Lower leg skin (tissue), 4 donors: Measurements from ENCODE around the gene ZNF586. TPM values are rescaled to one million over a fixed set of nuclear protein-coding genes. Genes with fewer than 3 reads are reported as not detected.
A peak's percentile ranks its signal among the peaks of the same experiment; 100 is the strongest.

Source experiments
- DNase-seq, 2 donors: peaks; one replicate each; pipeline ENCODE4 v3.0.0-alpha.2; 2019; ENCODE audit warnings: low spot score in 2 of 2
- H3K4me3 ChIP-seq: fragments of 200-600 bp; sonication (generic); 2 replicates; pipeline ENCODE4 v1.5.1; 2017; ENCODE audit warnings: mild to moderate bottlenecking, low read depth; ENCODE audit not compliant: poor library complexity, severe bottlenecking
- POLR2A ChIP-seq, 2 donors: fragments of 450-650 bp; IDR thresholded peaks; one replicate each; pipeline ENCODE4 v1.6.1; 2016 to 2017; ENCODE audit warnings: antibody characterized with exemption in 2 of 2, mild to moderate bottlenecking in 1 of 2, moderate library complexity in 1 of 2
- WGBS, 2 donors: methylation state at CpG; one replicate each; pipeline ENCODE4 v1.1.5; 2018; 5-methylcytosine and 5-hydroxymethylcytosine counted together
- intact Hi-C: fragments of 100-400 bp; cut with DNase I; formaldehyde crosslinking; loops from one replicate; pipeline ENCODE4 v1.15.0; 2023; ENCODE audit warnings: low total_unique reads
- total RNA-seq, 4 donors: library from RNA; depleted of rRNA; stranded (reverse); fragments of >200 nt; gene quantifications; one replicate each; pipeline ENCODE4 v1.1.0, GENCODE V29; 2016
- TF ChIP-seq, protein P1 (sequence below), 3 donors: fragments of 450-650 bp; IDR thresholded peaks; one replicate each; pipeline ENCODE4 v1.5.1; 2016; ENCODE audit warnings: antibody characterized with exemption in 3 of 3, mild to moderate bottlenecking in 3 of 3, moderate library complexity in 2 of 3

Gene ZNF586
- total RNA-seq, 4 donors from 2014 or later = 9.1 to 21.4 (median 17.5) TPM

DNA sequence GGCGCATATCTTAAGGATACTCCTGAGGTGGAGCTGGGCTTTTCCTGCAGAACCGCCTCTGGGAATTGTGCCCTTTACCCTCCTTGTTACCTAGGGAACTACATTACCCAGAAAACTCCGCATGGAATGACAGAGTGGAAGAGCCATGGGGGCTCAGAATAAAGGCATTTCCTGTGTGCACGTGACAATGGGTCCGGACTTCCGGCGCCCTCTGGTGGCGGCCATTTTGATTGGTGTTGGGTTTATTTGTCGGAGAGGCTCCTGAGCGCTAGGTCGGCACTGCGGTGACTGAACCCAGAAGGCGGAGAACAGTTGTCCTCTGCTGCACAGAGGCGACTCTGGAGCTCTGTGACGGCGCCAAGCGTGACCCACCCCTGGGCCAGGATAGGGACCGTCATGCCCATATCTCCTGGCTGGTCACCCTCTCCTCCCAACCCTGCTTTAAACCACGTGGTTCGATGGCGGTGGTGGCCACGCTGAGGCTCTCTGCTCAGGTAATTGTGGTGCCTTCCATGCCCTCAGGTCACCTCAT lies 60.7 kb downstream of the ZNF586 start, which contains the start of gene ZNF587B:
Gene ZNF587B, plus strand, starts transcription at position 229 of the 532 bp plus-strand sequence. Its CDS starts 230 bp downstream, at position 459.
- TF ChIP-seq POLR2A (IDR thresholded peaks at IDR 0.05) = no peak
- TF ChIP-seq, protein P1, sequence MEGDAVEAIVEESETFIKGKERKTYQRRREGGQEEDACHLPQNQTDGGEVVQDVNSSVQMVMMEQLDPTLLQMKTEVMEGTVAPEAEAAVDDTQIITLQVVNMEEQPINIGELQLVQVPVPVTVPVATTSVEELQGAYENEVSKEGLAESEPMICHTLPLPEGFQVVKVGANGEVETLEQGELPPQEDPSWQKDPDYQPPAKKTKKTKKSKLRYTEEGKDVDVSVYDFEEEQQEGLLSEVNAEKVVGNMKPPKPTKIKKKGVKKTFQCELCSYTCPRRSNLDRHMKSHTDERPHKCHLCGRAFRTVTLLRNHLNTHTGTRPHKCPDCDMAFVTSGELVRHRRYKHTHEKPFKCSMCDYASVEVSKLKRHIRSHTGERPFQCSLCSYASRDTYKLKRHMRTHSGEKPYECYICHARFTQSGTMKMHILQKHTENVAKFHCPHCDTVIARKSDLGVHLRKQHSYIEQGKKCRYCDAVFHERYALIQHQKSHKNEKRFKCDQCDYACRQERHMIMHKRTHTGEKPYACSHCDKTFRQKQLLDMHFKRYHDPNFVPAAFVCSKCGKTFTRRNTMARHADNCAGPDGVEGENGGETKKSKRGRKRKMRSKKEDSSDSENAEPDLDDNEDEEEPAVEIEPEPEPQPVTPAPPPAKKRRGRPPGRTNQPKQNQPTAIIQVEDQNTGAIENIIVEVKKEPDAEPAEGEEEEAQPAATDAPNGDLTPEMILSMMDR (IDR thresholded peaks at IDR 0.05) = no peak
- peak; percentile 26 to 91 for DNase-seq
- 22 to 31% methylated on average over 20 to 22 of the region's 22 CpGs for WGBS, 2 donors
- H3K4me3 ChIP-seq = peak within 1 kb of the TSS; percentile 30
- intact Hi-C loops = no loop called here

Other genes with a start within 250 kb of the ZNF586 start
- 1 to 10 TPM; 4.4 to 5.5 (median 4.9) TPM for gene ZNF549, start 242.3 kb upstream of the ZNF586 start, total RNA-seq
- gene ZNF550, start 209.8 kb upstream of the ZNF586 start, total RNA-seq = 10 to 100 TPM in 3 of 4 donors, 1 to 10 TPM in 1; 9.8 to 19.2 (median 13.5) TPM
- gene ZNF416, start 190.8 kb upstream of the ZNF586 start, total RNA-seq = 10 to 100 TPM in 1 of 4 donors, 1 to 10 TPM in 3; 6.7 to 10.2 (median 8.4) TPM
- 10 to 100 TPM in 1 of 4 donors, 1 to 10 TPM in 3; 2.0 to 12.7 (median 4.3) TPM for gene ZIK1, start 185.5 kb upstream of the ZNF586 start, total RNA-seq
- 10 to 100 TPM in 1 of 4 donors, 1 to 10 TPM in 3; 4.8 to 16.9 (median 6.1) TPM for gene ZNF530, start 169.8 kb upstream of the ZNF586 start, total RNA-seq
- gene ZNF134, start 155.4 kb upstream of the ZNF586 start, total RNA-seq = 10 to 100 TPM; 19.1 to 42.5 (median 34.6) TPM
- gene ZNF211, start 136.5 kb upstream of the ZNF586 start, total RNA-seq = 10 to 100 TPM; 12.9 to 33.5 (median 17.7) TPM
- under 1 TPM in 2 of 4 donors, not detected in 2; 0.39 to 0.71 TPM for gene ZSCAN4, start 100.7 kb upstream of the ZNF586 start, total RNA-seq
- 10 to 100 TPM in 3 of 4 donors, 1 to 10 TPM in 1; 9.3 to 20.8 (median 19.5) TPM for gene ZNF551, start 87.7 kb upstream of the ZNF586 start, total RNA-seq
- gene ZNF154, start 60.5 kb upstream of the ZNF586 start, total RNA-seq = 1 to 10 TPM in 1 of 4 donors, under 1 TPM in 3; 0.15 to 1.0 (median 0.77) TPM
- gene ZNF671, start 42.1 kb upstream of the ZNF586 start, total RNA-seq = 1 to 10 TPM in 2 of 4 donors, under 1 TPM in 2; 0.88 to 4.3 (median 2.0) TPM
- 10 to 100 TPM in 3 of 4 donors, 1 to 10 TPM in 1; 9.5 to 23.7 (median 13.0) TPM for gene ZNF776, start 22.9 kb upstream of the ZNF586 start, total RNA-seq
- 1 to 10 TPM; 5.4 to 7.0 (median 5.9) TPM for gene ZNF552, start 45.2 kb downstream of the ZNF586 start, total RNA-seq
- gene ZNF587B, start 60.6 kb downstream of the ZNF586 start, total RNA-seq = 10 to 100 TPM; 11.8 to 16.7 (median 13.7) TPM
- gene ZNF587, start 80.2 kb downstream of the ZNF586 start, total RNA-seq = 10 to 100 TPM; 10.6 to 18.0 (median 17.2) TPM
- 10 to 100 TPM in 2 of 4 donors, 1 to 10 TPM in 2; 6.9 to 18.4 (median 10.0) TPM for gene ZNF814, start 119.4 kb downstream of the ZNF586 start, total RNA-seq
- gene ZNF417, start 146.9 kb downstream of the ZNF586 start, total RNA-seq = 10 to 100 TPM in 3 of 4 donors, 1 to 10 TPM in 1; 6.6 to 25.5 (median 11.6) TPM
- 10 to 100 TPM in 1 of 4 donors, 1 to 10 TPM in 3; 4.3 to 10.9 (median 6.2) TPM for gene ZNF418, start 165.7 kb downstream of the ZNF586 start, total RNA-seq
- 10 to 100 TPM in 1 of 4 donors, 1 to 10 TPM in 3; 7.8 to 11.3 (median 9.1) TPM for gene ZNF256, start 178.0 kb downstream of the ZNF586 start, total RNA-seq
- gene C19orf18, start 204.9 kb downstream of the ZNF586 start, total RNA-seq = not detected
- gene ZNF606, start 233.1 kb downstream of the ZNF586 start, total RNA-seq = 10 to 100 TPM in 3 of 4 donors, 1 to 10 TPM in 1; 9.6 to 53.4 (median 16.3) TPM